HG02571 (cell line): ENCODE results near the gene TMEM115.
"Not testable (repeated sequence)": the region's sequence is repeated elsewhere in the genome, so short reads cannot be mapped to it uniquely, and the experiment has no call there.

Source experiments
- ATAC-seq: cut with Tn5 transposase; IDR thresholded peaks from one replicate; pipeline ENCODE4 v1.9.1; 2021; ENCODE audit warnings: mild to moderate bottlenecking, moderate library complexity; ENCODE audit not compliant: unreplicated experiment

TMEM115 gene

DNA sequence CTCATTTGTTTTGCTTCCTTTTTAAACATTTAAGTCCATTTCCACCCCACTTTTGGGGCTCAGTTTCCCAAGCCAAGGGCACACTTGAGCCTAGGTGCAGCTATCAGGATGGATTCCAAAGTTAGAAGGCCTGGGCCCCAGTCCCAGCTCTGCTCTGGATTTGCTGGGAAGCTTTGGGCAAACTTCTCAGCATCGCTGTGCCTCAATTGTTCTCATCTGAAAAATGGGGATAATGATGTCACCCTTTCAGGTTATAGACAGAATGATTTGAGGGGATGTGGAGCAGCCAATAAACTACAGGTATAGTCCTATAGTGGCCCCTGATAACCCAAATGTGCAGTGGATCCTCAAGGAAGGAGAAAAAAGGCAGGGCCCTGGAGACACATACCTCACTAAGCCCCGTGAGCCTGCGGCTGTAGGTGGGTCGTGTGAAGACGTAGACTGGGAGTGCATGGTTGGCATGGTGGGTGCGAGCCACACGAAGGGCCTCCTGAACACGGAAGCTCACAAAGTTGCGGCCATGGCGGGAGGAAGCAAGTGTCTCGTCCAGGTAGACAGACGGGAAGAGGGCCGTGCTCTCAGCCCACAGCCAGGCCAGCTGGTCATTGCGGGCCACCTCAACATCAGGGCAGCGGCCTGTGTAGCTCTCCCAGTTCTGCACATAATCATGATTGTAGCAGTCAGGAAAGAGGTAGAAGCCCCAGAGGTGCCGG lies 40.0 kb downstream of the TMEM115 start:
- ATAC-seq = no peak

DNA sequence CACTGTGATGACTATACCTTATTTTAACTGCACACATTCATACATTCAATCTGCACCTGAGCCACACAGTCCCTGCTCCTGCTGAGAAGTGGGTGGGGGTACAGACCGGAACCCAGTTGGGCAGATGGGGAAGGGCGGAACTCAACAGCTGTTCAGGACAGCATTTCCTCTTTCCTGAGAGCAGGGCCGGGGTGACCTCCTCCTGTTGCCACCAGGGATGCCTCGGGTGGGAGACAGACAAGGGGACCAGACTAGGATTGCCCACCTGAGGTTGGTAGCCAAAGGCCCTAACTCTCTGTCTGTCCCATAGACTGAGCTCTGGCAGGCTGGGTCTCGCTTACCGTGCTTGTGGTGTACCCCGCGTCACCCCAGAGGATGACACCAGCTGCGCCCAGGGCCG lies 40.7 kb downstream of the TMEM115 start:
- ATAC-seq = no peak

DNA sequence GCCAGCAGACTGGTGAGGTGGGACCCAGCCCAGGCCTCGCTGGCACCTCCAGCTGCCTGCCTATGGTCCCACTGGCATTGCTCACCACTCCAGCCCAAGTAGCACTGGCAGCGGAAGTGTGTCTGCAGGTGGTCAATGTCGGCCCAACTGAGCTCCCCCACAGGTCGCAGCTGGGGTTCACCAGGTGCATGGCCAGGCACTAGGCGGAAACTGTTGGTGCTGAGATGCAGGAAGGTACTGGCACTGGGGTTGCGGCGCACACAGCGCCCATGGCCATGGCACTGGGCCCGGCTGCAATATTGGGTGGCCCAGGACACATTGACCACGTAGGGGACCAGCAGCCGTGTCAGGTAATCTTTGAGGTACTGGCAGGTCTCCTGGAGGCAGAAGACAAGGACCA lies 41.2 kb downstream of the TMEM115 start:
- ATAC-seq = no peak

DNA sequence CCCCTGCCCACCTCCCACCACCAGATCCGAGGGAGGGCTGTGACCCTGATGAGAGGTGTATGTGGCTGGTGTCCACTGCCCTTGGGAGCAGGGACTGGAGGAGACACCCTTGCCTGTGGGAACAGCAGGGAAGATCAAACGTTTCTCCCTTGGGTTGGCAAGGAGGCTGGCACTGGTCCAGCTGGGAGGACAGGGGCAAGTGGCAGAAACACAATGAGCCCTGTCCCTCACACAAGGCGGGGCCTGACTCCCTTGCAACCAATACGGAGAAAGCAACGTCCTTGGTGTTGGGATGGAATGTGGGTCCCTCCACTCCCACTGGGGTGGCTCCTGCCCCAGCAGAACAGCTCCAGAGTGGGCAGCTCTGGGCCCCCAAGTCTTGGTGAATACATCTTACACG lies 42.0 kb downstream of the TMEM115 start:
- no peak for ATAC-seq

DNA sequence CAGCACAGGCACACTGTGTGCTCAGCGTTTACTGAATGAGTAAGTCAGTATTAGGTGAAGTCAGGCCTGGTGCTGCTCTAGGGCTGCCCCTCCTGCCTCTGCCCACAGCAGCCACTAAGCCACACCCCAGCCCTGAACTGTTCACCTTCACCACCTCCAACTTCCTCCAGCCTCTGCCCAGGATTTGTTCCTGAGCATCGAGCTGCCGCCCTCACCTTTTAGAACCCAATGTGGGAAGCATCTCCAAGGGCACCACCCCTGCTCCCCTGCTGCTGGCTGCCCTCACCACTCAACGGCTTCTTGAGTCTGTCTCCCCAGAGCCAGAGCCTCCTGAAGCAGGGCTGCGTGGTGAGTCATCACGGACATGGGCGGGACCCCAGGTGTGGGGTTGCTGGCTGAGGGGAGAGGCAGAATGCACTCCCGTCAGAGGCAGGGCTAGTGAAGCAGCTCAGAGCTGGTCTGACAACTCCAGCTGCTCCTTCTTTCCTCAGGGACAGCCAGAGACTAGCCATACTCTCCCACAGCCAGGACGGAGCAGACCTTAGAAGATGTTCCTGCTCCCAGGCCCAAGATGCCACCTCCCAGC lies 42.6 kb downstream of the TMEM115 start:
- no peak for ATAC-seq

DNA sequence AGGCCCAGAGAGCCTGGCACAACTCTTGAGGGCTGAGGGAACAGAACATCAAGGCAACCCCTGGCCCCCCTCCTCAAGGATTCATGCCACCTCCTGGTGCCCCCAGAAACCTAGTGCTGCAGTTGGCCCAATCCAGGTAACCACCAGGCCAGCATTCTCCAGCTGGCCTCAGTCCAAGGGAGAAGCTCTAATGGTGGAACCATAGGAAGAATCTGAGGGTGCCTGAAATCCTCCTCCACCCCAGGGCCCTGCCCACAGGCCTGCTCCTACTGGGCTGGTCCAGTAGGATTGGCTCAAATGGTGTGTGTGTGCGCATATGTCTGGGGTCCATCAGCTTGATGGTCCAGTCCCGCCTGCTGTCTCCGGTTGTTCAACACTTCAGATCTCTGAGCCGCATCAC lies 44.5 kb downstream of the TMEM115 start:
- ATAC-seq = no peak

GRCh38 chr3:50314342-50314741 lies 45.0 kb downstream of the TMEM115 start:
- ATAC-seq = no peak

DNA sequence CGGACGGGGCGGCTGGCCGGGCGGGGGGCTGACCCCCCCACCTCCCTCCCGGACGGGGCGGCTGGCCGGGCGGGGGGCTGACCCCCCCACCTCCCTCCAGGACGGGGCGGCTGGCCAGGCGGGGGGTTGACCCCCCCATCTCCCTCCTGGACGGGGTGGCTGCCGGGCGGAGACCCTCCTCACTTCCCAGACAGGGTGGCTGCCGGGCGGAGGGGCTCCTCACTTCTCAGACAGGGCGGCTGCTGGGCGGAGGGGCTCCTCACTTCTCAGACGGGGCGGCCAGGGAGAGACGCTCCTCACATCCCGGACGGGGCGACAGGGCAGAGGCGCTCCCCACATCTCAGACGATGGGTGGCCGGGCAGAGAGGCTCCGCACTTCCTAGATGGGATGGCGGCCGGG lies 47.3 kb downstream of the TMEM115 start:
- ATAC-seq = not testable (repeated sequence)
